ENCODE measurements around the gene SPATA2L.

- TF ChIP-seq, protein P1, sequence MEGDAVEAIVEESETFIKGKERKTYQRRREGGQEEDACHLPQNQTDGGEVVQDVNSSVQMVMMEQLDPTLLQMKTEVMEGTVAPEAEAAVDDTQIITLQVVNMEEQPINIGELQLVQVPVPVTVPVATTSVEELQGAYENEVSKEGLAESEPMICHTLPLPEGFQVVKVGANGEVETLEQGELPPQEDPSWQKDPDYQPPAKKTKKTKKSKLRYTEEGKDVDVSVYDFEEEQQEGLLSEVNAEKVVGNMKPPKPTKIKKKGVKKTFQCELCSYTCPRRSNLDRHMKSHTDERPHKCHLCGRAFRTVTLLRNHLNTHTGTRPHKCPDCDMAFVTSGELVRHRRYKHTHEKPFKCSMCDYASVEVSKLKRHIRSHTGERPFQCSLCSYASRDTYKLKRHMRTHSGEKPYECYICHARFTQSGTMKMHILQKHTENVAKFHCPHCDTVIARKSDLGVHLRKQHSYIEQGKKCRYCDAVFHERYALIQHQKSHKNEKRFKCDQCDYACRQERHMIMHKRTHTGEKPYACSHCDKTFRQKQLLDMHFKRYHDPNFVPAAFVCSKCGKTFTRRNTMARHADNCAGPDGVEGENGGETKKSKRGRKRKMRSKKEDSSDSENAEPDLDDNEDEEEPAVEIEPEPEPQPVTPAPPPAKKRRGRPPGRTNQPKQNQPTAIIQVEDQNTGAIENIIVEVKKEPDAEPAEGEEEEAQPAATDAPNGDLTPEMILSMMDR (IDR thresholded peaks at IDR 0.05; ENCODE audit: low read length), result no peak
- TF ChIP-seq EZH2 (optimal IDR thresholded peaks at IDR 0.05; ENCODE audit: low read depth, low read length) (no peak), EZH2phosphoT487 (IDR thresholded peaks at IDR 0.05; ENCODE audit: low read length) (no peak)
Measured at GRCh38 chr16:89732918-89733242, 31.4 kb upstream of the SPATA2L start.

Measured in MM.1S (cell line).